HG03139 (cell line): Measurements from ENCODE around the gene POLDIP2.
A peak's percentile ranks its signal among the peaks of the same experiment; 100 is the strongest.
"Not testable (repeated sequence)": the region's sequence is repeated elsewhere in the genome, so short reads cannot be mapped to it uniquely, and the experiment has no call there.

Experiments
- ATAC-seq: cut with Tn5 transposase; IDR thresholded peaks from one replicate; pipeline ENCODE4 v1.9.1; 2021; ENCODE audit not compliant: unreplicated experiment

The POLDIP2 gene

GRCh38 chr17:28338769-28339212 lies 18.5 kb downstream of the POLDIP2 start:
- ATAC-seq: not testable (repeated sequence)

GRCh38 chr17:28338056-28338768 lies 19.1 kb downstream of the POLDIP2 start:
- ATAC-seq: no peak

DNA sequence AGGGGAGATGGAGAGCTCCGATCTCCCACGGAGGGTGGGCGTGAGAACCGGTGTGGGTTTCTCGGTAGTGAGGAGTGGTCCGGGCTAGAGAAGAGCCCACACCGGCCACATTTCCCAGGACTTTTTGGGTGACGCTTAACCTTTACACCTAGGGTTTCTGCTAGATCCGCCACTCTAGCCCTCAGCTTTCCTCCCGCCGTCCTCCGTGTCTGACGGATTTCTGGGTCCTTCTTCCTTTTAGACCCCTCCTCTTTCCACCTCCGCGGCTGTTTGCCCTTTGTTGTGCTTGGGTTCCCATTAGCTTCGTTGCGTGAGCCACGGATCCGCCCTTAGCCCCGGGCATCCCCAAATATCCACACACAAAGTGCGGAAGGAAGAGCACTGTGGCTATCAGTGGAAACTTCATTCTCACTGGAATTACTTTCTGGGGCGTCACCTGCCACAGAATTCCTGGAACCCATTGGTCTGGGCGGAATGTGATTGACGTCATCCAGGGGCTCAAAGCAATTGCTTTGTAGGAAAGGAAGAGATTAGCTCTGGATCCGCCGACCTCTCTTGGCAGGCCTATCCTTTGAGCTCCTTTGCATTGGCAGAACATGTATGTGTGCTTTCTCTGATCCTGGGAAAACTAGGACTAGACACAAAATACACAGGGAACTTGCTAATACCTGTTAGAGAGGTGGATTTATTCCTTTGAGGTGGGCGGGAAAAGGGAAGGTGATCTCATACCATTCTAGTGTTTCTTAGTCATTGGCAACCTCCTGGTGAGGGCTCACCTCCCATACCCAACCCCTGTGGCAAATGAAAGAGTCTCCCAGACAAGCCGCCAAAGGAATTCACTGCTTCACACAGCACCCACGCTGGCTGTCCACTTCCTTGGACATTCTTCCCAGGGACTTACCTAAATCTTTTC lies 21.1 kb downstream of the POLDIP2 start:
- no peak for ATAC-seq

GRCh38 chr17:28335201-28335958 lies 21.9 kb downstream of the POLDIP2 start, which contains the start of the genes IFT20 and TNFAIP1:
Gene IFT20, minus strand, starts transcription at chr17:28335472. Its CDS starts 3,487 bp downstream, at chr17:28331985.
Gene TNFAIP1, plus strand, starts transcription at chr17:28335761. Its CDS starts 3,761 bp downstream, at chr17:28339522.
- ATAC-seq: peak; percentile 92

DNA sequence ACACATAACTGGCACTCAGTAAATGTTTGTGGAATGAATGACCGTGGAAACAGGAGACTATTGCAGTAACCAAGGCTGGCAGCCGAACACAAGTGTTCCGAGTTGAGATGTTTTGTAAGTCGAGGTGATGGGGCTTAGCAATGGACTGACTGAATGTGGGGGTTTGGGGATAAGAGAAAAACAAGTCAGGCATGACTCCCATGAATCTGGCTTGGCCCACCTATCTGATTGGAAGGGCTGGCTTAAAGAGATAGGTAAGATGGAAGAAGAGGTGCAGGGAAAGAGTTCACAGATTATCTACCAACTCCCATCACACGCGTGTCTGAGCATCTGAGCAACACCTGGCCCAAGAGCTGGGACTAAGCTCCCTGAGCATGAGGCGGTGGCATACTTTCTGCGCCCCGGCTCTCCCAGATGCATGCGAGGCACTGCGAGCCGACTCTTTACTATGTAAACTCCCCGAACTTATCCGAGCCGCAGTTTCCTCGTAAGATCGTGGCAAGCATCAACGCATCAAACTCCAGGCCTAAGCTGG lies 22.6 kb downstream of the POLDIP2 start:
- ATAC-seq: no peak

DNA sequence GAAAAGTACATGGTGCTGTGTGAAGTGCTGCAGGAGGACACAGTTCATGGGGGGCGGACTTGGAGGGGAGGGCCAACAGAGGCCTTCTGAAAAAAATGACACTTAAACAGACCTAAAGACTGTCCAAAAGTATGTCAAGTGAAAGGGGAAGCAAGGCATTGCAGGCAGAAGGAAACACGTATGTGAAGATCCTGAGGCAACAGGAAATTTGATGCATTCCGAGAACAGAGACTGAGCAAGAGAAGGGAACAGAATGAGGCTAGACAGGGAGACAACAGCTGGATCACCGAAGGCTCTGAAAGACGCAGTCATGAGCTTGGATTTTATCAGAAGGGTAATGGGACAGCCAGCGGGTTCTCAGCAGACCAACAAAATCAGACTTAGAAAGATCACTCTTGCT lies 23.2 kb downstream of the POLDIP2 start:
- no peak for ATAC-seq

DNA sequence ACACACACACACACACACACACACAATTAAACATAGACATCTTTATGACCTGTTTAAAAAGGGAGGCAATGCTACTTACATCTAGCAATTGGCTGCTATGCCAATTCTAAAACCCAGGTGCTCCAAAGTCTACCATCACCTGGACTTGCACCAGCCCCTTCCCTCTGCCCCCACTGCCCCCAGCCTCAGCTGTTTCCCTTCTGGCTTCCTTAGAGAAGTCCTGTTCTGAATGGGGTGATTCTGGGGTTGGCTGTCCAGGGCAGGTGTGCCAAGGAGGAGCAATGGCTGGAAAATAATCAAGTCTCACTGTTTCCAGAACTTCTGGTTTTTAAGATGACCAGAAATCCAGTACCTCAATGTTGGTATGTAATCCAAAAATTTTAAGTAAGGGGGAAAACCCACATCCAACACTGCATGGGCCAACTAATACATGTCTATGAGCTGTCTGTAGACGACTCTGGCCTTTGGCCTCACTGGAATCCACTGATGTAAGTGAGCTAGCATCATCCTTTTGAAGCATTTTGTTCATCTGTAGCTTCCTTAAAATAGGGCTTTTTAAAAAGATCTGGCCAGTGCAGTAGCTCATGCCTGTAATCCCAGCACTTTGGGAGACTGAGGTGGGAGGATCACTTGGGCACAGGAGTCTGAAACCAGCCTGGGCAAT lies 24.1 kb downstream of the POLDIP2 start:
- no peak for ATAC-seq

- ATAC-seq: no peak
These were observed 25.4 kb downstream of the POLDIP2 start for GRCh38 chr17:28331891-28332420.

DNA sequence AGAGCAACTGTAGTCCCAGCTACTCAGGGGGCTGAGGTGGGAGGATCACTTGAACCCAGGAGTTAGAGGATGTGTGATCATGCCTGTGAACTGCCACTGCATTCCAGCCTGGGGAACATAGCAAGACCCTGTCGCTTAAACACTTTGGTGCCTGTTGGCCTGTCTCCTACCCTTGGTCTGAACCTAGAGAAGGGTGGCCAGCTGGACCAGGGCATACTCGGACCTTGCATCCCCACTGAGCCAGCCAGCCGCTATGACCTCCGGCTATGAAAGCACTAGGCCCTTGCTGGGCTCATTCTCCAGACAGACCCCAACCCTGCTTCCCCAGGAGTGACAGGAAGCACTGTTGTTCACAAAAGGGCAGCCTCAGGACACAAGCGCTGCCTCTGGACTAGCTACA lies 26.7 kb downstream of the POLDIP2 start:
- ATAC-seq: no peak

- no peak for ATAC-seq
These were observed 29.0 kb downstream of the POLDIP2 start for GRCh38 chr17:28328325-28328724.

DNA sequence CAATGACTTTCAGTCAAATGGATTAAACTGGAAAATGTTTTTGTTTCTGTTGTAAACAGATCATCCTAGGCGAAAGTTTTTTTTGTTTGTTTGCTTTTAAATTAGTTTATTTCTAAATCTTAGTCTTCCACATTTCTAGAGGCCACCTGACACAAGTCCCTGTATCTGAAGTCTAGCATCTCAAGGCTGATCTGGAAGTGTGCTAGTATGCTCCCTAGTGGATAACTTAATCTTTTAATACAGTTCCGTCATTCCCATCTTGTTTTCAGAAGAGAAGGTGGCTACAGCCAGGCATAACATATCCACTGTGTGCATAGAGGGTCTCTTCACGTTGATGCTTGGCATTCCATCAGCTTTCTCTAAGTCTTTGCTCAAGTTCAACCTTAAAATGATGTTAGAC lies 29.6 kb downstream of the POLDIP2 start:
- ATAC-seq: no peak

DNA sequence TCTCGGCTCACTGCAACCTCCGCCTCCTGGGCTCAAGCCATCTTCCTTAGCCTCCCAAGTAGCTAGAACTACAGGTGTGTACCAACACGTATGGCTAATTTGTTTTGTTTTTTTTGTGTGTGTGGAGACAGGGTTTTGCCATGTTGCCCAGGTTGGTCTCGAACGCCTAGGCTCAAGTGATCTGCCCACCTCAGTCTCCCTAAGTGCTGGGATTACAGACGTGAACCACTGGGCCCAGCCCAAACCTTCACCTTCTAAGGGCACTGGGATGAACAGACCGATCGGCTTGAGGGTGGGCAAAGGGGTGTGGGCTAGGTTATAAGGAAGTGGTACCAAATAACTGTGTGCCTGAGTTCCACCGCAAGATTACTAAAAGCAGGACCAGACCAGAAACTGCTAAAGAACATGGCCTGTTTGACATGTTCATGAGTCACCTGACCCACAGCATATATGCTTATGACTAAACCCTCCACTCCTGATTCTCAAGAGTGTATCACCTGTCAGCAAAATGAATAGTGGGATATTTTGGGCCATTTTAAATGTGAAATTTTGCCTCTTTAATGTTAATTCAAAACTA lies 30.2 kb downstream of the POLDIP2 start:
- ATAC-seq: no peak

DNA sequence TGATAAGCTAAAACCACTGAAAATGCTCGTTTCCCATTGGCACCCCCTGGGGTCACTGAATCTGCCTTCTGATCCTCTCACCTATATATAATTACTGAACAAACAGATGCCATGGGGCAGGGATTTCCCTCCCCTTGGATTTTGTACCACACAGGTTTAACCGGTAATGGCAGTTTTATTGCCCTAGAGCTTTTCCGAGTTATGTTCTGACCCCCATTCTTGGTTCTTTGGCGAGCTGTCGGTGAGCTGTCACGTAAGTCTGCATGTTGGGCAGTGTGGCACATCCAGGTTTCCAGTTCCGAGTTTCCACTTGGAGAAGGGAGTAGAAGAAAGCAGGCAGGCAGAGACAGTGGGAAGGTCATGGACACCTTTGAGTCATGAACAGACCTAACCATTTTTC lies 31.2 kb downstream of the POLDIP2 start:
- no peak for ATAC-seq

GRCh38 chr17:28325211-28325610 lies 32.1 kb downstream of the POLDIP2 start:
- ATAC-seq: no peak

DNA sequence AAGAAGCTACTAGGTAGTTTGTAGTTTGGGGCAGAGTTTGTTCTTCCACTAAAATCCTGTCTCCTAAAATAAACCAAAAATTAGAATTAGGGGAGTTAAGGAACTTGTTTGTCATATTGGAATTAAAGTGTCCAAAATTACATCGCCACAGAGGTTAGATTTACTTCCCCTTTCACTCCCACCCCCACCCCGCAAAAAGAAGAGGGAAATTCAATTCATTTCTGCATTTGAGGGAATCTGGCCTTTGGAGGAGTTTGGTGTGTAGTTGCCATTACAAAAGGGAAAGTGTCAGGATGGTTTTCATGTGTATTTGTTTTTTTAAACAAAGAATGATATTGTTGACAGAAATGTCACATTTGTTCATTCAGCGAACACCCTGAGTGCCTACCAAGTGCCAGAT lies 32.5 kb downstream of the POLDIP2 start:
- ATAC-seq: no peak

GRCh38 chr17:28324267-28324745 lies 33.0 kb downstream of the POLDIP2 start:
- ATAC-seq: no peak

DNA sequence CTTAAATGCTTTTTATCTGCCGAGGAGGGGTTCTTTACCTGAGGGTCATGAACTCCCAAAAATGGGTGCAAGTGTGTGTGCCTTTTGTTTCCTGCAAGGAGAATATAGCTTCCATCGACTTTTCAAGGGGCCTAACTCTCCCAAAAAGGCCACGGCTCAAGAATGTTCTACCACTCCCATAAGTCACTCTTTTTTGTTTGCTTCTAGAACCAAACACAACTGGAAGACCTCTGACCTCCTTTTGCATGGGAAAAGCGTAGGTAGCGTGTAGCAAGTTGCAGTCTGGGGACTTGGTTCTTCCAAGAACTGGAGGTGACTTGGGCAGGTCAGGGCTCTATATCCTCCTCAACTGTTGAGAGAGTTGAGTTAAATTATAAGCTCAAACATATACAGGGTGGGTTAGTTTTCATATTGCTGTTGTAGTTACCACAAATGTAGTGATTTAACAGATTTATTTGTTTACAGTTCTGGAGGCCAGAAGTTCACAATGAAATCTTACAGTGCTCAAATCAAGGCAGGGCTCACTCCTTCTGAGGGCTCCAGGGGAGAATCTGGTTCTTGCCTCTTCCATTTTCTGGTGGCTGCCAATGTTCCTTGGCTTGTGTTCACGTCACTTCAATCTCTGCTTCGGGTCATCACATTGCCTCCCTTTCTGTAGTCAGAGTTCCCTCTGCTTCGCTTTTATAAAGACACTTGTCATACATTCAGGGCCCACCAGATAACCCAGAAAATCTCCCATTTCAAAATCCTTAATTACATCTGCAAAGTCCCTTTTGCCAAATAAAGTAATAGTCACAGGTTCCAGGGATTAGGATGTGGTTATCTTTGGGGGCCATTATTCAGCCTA lies 36.9 kb downstream of the POLDIP2 start:
- no peak for ATAC-seq

- ATAC-seq: no peak
These were observed 37.8 kb downstream of the POLDIP2 start for GRCh38 chr17:28319598-28319935.
